ENCODE data around the gene RNF138.
"Not testable (repeated sequence)": the region's sequence is repeated elsewhere in the genome, so short reads cannot be mapped to it uniquely, and the experiment has no call there.

RNF138 gene

DNA sequence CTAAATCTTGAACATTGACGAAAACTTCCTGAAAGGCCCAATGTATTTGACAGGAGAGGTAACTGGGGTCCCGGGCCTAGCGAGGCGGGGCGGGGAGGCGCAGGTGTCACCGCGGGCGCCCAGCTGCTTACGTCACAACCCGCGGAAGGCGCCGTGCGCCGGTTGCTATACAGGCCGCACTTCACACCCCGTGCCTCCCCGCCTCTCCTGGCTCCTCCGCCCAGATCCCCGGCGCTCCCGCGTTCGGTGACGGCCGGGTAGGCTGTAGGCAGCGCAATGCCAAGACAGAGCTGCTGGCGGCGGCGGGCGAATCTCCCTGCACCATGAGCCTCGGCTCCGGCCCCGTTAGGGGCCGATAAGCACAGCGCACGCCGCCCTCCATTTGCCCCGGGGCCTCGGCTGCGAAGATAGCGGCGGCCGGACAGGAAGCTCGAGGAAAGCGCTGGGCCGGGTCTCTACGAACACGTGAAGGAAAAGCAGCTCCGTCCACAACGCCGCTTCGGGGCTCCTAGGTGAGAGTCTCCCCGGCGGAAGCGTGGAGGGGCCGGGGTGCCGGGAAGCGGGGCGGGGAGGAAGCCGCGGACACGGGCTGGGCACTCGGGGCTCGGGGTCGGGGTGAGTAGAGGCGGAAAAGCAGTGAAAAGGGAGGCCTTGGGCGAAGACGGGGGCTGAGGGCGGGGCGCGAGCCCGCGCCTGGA lies at the start of gene RNF138:
Gene RNF138 (plus strand): TSS at position 151 of the 698 bp plus-strand sequence. CDS start 903 bp downstream, outside the sequence.
- peak; percentile 60 for DNase-seq (ENCODE audit: low spot score)

DNA sequence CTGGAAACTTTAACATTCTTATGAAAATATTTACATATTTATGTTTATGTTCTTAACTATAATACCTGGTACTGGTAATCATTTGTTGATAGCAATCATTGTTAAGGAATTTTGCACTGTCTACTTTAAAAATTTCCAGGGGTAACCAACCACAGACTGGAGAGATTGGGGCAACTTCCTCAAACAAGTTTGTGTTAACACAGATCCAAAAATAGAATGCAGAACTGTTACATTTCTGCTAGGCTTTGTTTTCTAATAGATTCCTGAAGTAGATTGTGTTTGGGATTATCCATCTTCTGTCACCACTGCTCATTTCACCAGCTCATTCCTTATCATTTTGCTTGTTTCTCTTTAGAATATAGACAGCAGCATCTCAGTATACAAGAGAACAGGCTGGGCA lies 49.3 kb upstream of the RNF138 start:
- DNase-seq (ENCODE audit: low spot score), result no peak

DNA sequence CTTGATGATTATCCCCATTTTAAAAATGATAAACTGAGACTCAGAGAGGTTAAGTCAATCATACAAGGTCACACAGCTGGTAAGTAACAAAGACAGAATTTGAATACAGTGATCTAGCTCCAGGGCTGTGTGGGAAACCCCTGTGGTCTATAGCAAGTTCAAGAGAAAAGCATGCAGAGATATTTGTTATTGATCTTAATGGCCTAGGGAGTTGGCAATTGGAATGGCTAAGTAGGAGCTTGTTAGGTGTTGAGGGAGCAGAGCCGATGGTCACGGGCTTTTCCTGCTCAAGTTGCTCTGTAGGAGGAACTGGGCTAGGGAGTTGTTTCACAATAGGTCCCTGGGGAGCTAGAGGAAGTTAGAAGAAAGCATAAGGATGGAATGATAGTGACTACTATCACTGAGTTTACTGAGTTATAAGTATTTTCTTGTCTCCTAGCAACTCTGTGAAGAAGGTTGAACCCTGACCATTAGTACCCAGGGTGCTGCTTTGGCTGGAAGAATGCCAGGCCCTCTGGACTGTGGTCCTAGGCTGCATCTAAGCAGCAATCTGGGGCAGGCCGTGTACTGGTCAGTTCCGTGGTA lies 43.1 kb upstream of the RNF138 start:
- DNase-seq (ENCODE audit: low spot score), result peak; percentile 5

GRCh38 chr18:32049393-32050171 lies 42.1 kb upstream of the RNF138 start:
- no peak for DNase-seq (ENCODE audit: low spot score)

DNA sequence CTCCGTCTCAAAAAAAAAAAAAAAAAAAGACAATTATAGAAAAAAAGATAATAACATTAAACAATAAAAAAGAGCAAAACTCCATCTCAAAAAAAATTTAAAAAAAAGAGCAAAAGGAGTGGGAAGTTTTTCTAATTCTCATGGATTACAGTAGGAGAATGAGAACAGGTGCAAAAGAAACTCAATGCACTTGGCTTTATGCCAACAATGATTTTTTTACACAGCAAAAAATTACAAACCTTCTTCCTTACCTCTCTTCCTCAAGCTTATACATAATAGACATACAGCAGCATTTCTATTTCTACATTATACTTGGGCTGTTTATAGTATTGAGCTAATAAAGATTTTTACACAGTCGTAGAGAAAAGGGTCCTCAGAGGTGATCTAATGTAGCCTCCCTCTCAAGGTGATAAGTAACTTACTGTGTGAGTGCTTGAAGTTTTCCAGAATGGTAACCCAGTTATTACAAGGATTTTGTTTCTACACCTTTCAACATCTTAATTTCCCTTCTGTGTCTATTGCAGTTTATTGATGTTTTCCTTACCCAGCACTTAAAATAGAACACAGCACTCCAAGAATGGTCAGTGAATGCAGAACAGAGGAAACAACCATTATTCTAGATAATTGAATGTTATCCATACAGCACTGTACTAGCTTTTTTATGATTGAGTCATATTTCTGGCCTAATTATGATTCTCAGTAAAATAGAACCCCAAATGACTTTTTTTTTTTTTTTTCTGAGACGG lies 34.9 kb upstream of the RNF138 start:
- DNase-seq (ENCODE audit: low spot score), result no peak

DNA sequence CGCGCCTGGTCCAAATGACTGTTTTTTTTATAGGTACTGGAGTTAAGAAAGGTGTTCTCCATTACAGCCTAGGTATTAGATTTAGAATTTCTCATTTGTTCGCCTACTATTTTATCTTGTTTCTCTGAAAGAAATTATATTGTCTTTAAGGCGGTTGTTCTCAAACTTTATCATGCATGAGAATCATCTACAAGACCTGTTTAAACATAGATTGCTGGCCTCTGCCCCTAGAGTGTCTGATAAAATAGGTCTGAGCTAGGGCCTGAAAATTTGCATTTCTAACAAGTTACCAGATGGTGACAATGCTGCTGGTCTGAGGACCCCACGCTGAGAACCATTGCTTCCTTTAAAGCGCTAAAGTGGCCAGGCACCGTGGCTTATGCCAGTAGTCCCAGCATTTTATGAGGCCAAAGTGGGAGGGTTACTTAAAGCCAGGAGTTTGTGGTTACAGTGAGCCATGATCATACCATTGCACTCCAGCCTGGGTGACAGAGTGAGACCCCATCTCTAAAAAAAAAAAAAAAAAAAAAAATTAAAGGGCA lies 34.0 kb upstream of the RNF138 start:
- no peak for DNase-seq (ENCODE audit: low spot score)

DNA sequence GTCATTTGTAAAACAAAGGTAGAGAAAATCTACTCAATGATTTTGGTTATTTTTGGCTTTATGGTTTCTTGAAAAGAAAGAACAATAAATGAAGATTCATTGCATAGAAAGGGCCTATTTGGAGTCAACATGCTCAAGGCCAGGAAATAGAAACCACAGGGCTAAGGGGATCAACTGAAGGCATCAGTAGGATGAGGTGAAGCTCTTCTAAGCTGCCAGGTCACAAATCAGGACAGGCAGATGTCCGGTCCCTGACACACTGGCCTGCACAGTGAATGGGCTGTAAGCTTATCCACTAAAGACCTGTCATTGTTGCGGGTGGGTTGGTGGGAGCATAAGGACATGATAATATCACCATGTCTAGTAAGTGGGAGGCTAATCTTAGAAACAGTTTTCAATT lies 31.6 kb upstream of the RNF138 start:
- no peak for DNase-seq (ENCODE audit: low spot score)

DNA sequence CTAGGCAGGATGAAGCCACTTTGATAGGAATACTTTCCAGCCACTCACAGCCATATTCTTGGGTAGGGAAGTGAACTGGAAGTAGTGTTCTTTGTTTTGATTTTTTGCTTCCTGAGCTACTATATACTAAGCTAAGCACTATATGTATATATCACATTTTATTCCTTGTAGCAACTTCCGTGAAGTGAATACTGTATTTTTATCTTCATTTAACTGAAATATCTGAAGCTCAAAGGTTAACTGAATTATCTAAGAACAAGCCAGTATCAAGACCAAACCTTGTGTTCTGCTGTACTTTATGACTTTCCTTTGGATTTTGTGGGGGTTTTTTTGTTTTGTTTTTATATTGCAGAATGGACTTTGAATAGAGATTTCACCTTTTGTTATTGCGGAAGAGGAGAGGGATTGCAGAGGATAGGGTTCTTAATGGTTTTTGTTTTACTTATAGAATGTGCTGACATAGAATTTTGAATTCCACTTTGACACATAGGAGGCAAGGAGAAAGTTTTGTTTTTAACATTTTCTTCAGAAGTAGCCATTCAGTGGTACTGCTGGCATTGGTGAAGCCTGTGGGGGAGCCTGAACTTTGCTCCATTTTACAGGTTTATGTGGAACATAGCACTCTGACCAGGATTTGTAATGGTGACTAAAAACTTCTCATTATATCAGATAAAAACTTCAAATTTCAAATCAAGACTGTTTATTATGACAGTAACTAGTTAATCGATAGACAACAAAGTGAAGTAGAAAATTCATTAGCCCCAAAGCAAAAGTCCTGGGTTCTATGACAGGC lies 24.1 kb upstream of the RNF138 start:
- DNase-seq (ENCODE audit: low spot score), result no peak

GRCh38 chr18:32072321-32072720 lies 19.4 kb upstream of the RNF138 start:
- DNase-seq (ENCODE audit: low spot score), result no peak

- no peak for DNase-seq (ENCODE audit: low spot score)
These were observed 17.5 kb upstream of the RNF138 start for GRCh38 chr18:32074206-32074605.

- DNase-seq (ENCODE audit: low spot score), result no peak
These were observed 12.8 kb upstream of the RNF138 start for GRCh38 chr18:32078845-32079244.

- no peak for DNase-seq (ENCODE audit: low spot score)
These were observed 9.8 kb upstream of the RNF138 start for GRCh38 chr18:32081881-32082280.

DNA sequence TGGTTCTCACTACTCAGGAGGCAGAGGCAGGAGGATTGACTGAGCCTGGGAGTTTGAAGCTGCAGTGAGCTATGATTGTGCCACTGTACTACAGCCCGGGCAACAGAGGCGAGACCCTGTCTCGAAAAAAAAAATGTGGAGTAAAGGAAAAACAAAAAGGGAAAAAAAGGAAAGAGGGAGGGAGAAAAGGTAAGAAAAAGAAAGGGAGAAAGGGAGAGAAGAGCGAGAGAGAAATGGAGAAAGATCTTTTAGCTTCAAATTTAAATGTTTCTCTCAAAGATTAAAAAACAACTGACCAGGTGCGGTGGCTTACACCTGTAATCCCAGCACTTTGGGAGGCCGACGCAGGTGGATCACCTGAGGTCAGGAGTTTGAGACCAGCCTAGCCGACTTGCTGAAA lies 7.9 kb upstream of the RNF138 start:
- no peak for DNase-seq (ENCODE audit: low spot score)

- DNase-seq (ENCODE audit: low spot score), result no peak
These were observed 4.8 kb upstream of the RNF138 start for GRCh38 chr18:32086881-32087280.

DNA sequence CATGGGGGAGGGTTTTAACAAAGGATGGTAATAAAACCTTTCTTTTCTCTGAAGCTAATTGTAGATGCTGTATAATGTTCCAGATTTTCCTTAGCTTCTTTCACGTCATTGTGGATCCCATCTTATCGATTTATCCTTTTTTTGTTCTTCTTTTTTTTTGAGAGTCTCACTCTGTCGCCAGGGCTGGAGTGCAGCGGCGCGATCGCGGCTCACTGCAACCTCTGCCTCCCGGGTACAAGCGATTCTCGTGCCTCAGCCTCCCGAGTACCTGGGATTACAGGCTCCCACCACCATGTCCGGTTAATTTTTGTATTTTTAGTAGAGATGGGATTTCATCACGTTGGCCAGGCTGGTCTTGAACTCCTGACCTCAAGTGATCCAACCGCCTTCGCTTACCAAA lies 843 bp upstream of the RNF138 start:
- not testable (repeated sequence) for DNase-seq (ENCODE audit: low spot score)

- no peak for DNase-seq (ENCODE audit: low spot score)
These were observed 350 bp upstream of the RNF138 start for GRCh38 chr18:32091325-32091723.

- peak; percentile 93 for DNase-seq (ENCODE audit: low spot score)
These were observed 888 bp downstream of the RNF138 start for GRCh38 chr18:32092422-32093101.

DNA sequence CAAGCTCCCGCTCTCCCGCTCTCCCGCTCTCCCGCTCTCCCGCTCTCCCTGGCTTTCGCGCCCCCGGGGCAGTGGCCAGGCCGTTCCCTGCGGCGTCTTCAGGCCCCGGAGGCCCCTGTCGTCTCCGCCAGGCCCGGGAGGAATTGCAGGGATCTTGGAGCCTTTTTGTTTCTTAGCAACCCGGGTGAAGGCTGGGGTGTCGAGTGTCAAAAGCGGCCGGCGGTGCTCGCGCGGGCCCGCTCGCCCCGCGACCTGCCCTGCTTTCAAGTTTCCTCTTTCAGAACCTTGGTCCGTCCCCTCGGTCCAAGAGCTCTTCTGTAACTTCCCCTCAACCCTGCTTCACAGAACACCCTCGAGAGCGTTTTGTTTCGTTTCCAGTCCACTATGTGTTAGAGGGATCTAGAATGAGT lies 1.4 kb downstream of the RNF138 start:
- peak; percentile 30 for DNase-seq (ENCODE audit: low spot score)

- DNase-seq (ENCODE audit: low spot score), result no peak
These were observed 1.8 kb downstream of the RNF138 start for GRCh38 chr18:32093523-32093922.

GRCh38 chr18:32095192-32095899 lies 3.7 kb downstream of the RNF138 start:
- no peak for DNase-seq (ENCODE audit: low spot score)

Measured in kidney capillary endothelial cell (primary cell).